Activated T-cell treated with anti-CD3 and anti-CD28 coated beads for 1 hour (primary cell): ENCODE measurements around the gene PLEKHM1.

ENCODE experiments used
- DNase-seq: peaks from one replicate; pipeline ENCODE4 v3.0.0-alpha.2; 2020; ENCODE audit warnings: low read depth

The PLEKHM1 gene

DNA sequence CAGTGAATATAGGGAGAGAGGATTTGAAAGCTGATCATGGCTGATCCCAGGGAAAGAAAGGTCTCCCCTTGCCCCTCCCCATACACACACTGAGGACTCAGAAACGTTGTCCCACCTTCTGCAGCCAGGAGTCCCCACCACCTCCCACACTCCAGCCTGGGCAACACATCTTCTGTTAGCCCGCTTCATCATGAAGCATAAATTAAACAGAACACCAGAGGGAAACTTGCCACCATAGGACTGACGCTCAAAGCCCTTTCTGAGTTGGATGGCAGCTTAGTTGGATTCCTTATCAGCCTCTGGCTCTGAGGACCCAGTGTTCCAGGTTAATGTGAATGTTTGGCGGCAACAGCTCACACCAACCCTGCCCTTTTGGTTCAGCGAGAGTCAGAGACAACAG, 91.7 kb downstream of the PLEKHM1 start:
- no peak for DNase-seq

DNA sequence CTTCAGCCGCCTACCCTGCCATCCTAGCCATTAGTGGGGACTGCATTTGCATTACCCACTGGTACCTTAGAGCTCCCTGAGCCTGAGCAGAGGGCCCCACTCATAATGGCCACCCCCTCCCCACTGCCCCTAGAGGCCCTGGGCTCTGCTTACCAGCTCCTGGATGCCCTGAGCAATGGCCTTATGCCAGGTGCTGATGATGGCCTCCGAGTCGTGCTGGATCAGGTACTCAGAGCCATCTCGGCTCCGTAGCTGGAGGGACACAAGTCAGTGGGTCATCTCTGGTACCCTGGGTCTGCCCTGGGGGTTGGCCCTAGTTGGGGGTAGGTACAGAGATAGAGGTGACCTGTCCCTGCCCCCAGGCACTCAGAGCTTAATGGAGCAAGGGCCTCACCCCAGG, 92.7 kb downstream of the PLEKHM1 start:
- no peak for DNase-seq

GRCh38 chr17:45396496-45397205, 93.9 kb downstream of the PLEKHM1 start:
- no peak for DNase-seq

DNA sequence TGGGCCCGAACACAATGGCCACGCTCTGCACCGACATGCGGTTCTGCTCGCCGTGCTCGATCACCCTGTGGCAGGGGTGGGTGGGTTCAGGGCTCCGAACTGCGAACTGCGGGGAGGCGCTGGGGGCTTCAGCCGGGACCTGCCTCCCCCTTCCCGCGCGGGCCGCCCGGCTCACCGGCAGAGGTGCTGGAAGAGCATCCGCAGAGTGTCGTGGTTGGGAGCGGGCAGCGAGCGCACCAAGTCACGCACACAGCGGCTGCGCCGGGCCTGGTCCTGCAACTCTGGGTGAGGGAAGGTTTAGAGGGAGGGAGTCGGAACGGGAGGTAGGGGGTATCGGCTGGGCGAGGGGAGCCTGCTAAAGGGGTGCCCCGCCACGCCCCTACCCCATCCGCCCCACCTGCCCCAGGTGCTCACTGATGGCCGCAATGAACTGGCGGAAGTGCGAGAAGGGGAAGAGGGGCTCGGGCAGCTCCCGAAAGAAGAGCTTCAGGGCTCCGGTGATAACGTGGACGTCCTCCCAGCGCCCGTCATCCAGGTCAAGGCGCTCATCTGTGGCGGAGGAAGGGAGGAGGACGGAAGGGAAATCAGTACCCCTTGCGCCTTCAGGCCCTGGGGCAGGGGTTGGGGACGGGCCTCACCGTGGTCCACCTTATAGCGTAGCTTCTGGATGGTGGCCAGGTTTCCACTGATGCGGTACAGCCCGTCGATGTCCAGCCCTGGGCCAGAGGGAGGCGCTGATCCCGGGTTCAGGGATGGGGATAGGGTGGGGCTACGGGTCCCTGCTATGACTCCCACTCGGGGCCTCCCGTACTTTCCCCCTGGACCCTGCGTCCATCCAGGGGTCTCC, 94.7 kb downstream of the PLEKHM1 start:
- DNase-seq, result no peak

- DNase-seq, result no peak
Measured at GRCh38 chr17:45394913-45395568, 95.5 kb downstream of the PLEKHM1 start.

DNA sequence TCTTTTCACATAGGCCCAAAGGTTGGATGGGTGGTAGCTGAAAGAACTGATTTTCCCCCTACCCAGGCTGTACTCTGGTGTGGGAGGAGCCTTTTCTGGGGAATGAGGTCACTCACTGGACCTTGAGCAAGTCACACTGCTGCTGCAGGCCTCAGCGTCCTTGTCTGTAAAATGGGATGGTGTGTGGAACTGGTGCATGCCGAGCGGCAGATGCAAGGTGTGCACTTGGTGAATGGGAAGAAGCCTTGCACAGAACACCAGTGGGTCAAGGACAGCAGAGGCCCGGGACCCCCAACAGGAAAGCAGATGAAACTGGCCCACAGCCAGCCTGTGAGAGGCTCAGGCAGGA, 96.0 kb downstream of the PLEKHM1 start:
- no peak for DNase-seq

- DNase-seq, result no peak
Measured at GRCh38 chr17:45394091-45394490, 96.4 kb downstream of the PLEKHM1 start.

GRCh38 chr17:45393411-45393810, 97.1 kb downstream of the PLEKHM1 start:
- no peak for DNase-seq

- DNase-seq, result no peak
Measured at GRCh38 chr17:45391918-45392317, 98.6 kb downstream of the PLEKHM1 start.

GRCh38 chr17:45391291-45391690, 99.2 kb downstream of the PLEKHM1 start:
- no peak for DNase-seq

- DNase-seq, result no peak
Measured at GRCh38 chr17:45389354-45389753, 101.2 kb downstream of the PLEKHM1 start.

DNA sequence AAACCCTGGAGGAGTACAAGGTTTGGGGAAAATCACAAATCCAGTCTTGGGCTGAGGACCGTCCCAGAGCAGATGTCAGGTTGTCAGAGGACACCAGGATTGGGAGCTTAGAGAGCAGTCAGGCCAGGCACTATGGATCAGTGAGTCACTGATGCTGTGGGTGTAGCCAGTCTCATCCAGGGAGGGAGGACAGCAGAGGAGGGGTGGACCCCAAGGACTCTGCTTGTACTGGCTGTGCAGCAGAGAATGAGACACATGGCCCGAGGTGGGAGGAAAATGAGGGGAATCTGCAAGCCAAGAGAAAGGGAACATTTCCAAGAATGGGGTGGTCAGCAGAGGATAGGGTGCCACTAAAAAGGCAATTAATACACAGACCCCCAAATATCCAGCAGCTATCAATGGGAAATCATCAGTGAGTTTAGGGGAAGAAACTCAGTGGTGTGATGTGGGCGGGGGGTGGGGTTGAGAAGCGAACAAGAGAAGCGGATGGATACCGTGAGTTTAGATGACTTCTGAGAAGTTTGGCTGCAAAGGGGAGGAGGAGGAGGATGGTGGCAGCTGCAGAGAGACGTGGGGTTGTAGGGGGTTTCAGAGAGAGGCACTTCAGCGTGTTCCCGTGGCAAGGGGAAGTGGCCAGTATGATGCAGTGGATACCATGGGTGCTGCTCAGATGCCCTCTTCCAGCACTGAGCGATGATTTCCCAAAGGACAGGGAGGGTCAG, 101.8 kb downstream of the PLEKHM1 start:
- DNase-seq, result no peak

GRCh38 chr17:45387739-45388138, 102.8 kb downstream of the PLEKHM1 start:
- no peak for DNase-seq

GRCh38 chr17:45386178-45386577, 104.3 kb downstream of the PLEKHM1 start:
- no peak for DNase-seq
